GM19468 (cell line): ENCODE measurements around the gene UMOD.

ENCODE experiments used
- ATAC-seq: cut with Tn5 transposase; IDR thresholded peaks from one replicate; pipeline ENCODE4 v1.9.1; 2021; ENCODE audit warnings: mild to moderate bottlenecking, moderate library complexity, moderate number of reproducible peaks; ENCODE audit not compliant: unreplicated experiment; ENCODE audit errors: extremely low read depth

Gene UMOD

GRCh38 chr16:20352615-20353014 lies at the start of gene UMOD:
Gene UMOD, minus strand, starts transcription at chr16:20352715. Its CDS starts 1,978 bp downstream, at chr16:20350737.
- ATAC-seq = no peak

DNA sequence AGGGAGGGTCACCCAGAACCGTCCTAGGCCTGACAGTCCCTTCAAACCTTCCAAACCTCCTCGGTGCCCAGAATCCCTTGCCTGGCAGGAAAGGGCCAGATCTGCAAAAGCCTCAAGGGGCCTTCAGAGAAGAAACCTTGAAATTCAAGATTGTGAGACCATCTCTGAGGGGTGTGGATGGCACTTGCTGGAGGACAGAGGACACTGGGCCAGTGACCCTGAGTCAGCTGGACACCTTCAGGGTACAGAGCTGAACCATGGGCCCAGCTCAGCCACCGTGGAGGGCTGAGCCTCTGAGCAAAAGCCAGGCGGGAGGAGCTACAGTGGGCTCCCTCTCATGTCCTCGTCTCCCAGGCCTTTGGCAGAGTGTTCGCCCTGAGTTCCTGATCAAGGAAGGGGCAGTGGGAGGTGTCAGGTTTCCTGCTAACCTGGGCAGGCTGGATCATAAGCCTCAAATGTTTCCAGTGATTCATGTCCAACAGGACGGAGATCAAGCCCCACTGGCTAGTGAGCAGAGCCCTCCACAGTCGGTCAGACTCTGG lies 49.0 kb upstream of the UMOD start:
- ATAC-seq = no peak

GRCh38 chr16:20401066-20401465 lies 48.6 kb upstream of the UMOD start:
- no peak for ATAC-seq

DNA sequence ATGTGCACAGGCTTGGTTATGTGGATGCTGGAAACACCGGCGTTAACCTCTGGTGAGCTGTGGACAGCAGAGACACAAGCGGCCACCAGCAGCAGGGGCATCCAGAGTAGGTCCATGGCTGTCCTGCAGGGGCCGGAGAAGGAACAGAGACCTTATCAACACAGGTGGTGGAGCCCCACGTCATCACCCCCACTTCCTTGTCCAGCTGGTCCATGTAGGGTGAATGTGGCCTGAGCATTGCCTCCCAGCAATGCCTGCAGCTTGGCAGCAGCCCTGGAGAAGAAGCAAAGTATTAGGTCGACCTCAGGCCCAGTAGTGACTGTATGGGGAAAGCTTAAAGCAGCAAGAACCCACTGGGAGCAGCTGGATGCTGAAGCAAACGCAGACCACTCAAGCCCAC lies 46.7 kb upstream of the UMOD start:
- no peak for ATAC-seq

DNA sequence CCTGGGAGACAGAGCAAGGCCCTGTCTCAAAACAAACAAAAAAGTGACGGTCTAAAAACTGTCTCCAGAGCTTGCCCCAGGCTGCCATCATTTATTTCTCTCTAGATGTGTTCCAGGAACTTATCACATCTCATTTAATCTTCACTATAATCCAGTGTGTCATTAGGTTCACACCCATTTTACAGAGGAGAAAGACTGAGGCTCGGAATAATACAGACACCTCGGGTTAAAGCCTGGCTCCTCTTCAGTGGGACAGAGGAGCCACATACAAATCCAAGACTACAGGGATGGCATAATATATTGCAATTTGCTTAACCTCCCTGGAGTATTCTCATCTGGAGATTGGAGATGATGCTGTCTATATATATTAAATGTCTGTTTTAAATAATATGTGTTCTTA lies 46.1 kb upstream of the UMOD start:
- no peak for ATAC-seq

GRCh38 chr16:20397468-20398074 lies 45.1 kb upstream of the UMOD start:
- ATAC-seq = no peak

DNA sequence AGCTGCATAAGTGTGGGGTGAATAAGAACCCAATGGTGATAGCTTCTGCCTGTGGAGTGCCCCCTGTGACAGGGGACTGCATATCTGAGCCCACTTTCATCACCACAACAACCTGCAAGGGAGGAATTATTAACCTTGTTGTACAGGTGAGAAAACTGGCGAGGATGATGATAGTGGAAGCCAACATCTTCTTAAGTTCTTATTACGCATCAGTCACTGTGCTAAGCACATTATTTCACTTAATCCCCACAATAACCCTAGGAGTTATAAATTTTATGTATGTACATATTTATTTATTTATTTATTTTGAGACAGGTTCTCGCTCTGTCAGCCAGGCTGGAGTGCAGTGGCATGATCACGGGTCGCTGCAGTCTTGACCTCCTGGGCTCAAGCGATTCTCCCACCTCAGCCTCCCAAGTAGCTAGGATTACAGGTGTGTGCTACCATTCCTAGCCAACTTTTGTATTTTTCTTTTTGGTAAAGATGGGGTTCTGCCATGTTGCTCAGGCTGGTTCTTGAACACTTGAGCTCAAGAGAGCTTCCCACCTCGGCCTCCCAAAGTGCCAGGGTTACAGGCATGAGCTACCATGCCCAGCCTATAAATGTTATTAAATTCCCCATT lies 44.4 kb upstream of the UMOD start:
- ATAC-seq = no peak

GRCh38 chr16:20395946-20396345 lies 43.4 kb upstream of the UMOD start:
- no peak for ATAC-seq

GRCh38 chr16:20393801-20394577 lies 41.5 kb upstream of the UMOD start:
- no peak for ATAC-seq

DNA sequence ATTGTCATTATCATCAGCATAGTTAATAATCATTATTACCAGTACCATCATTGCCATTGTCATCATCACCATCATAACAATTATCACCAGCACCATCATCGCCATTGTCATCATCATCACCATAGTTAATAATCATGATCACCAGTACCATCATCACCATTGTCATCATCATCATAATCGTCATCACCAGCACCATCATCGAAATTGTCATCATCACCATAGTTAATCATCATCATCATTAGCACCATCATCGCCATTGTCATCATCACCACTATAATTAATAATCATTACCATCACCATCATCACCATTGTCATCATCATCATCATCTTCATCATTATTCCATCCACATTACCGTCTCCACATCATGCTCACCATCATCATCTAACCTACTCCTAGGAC lies 38.5 kb upstream of the UMOD start:
- ATAC-seq = no peak

GRCh38 chr16:20388854-20389253 lies 36.3 kb upstream of the UMOD start:
- no peak for ATAC-seq

GRCh38 chr16:20387978-20388377 lies 35.5 kb upstream of the UMOD start:
- no peak for ATAC-seq

DNA sequence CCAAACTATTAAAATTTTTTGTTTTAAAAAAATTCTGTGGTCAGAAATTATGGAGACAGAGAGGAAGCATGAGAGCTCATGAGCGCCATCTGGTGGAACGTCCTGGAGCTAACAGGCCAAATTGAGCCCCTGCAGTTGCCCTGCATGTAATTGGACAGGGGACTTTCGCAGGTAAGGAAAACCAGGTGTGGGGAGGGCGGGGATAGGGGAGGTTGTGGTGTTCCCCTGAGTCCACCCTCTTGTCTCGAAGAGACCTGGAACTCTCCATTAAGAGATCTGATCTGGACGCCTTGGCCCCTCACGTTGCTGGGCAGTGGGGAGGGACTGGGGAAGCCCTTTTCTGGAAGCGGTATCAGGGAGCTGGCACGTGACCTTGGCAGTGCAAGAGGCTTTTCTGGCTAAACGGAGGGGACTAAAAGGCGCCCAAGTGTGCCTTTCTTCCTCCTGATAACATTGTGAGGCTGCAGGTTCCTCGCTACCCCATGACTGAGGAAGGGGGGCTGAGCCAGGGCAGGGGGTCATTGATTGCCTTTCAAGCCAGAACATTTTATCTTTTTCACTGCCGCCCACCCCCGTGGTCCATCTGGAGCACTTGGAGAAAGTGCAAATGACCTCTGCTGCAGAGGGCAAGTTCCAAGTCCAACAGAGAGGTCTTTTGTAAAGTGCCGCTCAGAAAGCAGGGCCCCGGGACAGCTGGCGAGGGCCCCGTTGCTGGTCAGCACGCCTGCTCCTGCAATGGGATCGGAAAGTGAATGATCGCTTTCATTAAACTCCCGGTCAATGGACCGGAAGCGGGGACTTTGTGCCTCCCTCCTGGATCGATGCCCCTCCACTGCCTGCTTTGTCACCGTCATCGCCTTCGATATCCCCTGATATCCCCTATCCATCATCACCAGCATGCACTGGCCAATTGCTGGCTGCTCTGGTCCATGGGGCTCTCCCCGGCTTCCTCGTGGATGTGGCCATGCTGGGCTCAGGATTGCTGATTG lies 33.6 kb upstream of the UMOD start:
- no peak for ATAC-seq

DNA sequence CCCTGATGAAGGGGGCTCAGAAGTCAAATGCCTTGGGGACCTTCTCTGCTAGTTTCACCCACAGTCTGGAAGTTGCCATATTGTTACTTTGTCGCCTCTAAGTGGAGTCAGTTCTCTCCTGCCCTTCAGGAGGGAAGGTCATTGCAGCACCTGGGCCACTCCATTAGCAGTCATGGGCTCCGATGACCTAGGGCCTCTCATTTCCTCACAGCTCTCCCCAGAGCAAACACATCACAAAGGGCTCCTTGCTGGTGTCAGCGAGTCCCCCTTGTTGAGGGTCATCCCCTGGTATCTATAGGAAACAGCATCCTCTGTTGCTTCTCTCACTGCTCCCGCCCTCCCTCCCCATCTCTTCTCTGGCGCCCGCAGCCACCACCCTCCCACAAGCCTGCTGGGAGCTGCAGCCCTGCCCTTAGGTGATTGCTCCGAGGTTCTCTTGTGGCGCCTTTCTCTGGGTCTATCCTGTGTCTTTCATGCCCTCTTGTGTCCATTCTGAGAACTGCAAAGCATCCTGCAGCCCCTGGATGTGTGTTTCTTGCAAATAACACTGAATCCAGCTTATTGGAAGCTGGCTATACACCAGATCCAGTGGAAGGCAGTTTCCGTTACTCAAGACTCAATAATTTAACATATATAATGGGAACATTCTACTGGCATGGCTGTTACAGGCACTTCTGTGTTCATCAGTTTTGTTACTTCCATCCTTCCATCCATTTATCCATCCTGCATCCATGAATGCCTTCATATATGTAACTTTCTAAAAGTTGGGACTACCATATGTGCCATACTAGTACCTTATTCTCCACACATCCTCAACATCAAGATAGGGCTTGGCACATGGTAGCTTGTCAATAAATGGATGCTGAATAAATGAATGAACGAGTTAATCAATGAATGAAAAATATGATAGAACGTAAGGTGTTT lies 30.9 kb upstream of the UMOD start:
- ATAC-seq = no peak

DNA sequence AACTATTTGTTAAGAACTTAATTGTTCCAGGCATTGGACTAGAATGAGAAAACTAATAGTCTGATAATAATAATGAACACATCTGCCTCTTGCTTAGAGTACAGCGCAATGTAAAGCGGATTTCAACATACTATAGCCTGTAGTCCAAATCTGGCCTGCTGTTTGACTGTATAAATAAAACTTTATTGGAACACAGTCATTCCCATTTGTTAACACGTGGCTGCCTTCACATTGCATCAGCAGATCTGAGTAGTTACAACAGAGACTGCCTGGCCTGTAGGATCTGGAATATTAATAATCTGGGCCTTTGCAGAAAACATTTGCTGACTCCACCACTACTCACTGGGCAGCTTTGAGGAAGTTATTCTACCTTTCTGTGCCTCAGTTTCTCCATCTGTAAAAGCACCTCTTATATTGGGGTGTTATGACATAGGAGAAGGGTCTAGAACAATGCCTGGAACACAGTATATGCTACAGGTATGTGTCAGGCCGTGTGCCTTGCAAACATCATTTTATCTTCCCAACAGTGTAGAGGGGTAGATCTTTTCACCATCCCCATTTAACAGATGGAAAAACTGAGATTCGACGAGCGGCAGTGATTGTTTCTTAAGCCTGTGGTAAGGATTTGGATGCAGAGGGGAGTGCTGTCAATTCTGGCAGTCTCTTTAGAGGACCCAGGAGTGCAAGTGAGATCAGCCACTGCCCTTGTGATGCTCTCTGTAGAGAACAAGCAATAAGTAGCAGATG lies 29.9 kb upstream of the UMOD start:
- ATAC-seq = no peak

DNA sequence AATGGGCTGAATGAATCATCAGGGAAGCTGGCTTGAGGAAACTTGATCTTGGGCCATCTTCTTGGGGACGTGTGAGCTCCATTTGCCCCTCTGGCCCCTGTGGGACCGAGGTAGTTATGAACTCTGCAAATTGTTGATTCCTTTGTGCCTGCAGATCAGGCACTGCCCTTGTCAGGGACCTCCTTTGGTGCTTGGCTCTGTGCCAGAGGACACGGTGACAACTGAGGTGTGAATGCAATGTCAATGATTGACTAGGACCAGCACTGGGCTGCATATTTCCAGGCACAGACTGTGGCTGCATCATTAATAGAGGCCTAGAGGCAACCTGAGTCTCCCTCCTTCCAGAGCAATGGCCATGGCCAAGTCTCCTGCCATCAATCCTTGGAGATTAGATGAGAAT lies 28.3 kb upstream of the UMOD start:
- no peak for ATAC-seq

DNA sequence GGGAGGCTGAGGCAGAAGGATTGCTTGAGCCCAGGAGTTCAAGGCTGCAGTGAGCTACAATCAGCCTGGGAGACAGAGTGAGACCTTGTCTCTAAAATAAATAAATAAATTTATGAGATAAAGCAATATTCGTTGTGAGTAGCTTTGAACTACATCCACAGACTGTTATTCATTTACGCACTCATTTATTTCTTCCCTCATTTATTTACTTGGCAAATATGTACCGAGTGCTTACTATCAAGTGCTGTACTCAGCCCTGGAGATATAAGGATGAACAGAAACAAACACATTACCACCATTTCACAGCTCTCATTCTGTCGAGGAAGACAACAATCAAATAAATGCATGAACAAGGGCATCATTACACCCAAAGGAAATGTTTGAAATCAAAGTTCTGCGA lies 24.7 kb upstream of the UMOD start:
- ATAC-seq = no peak

GRCh38 chr16:20372701-20373100 lies 20.2 kb upstream of the UMOD start:
- no peak for ATAC-seq
